GM21528 (cell line): ENCODE results near the gene CCDC185.

Experiments used
- ATAC-seq: cut with Tn5 transposase; IDR thresholded peaks from one replicate; pipeline ENCODE4 v1.9.1; 2021; ENCODE audit warnings: mild to moderate bottlenecking, moderate library complexity; ENCODE audit not compliant: unreplicated experiment, low FRiP score

The CCDC185 gene

DNA sequence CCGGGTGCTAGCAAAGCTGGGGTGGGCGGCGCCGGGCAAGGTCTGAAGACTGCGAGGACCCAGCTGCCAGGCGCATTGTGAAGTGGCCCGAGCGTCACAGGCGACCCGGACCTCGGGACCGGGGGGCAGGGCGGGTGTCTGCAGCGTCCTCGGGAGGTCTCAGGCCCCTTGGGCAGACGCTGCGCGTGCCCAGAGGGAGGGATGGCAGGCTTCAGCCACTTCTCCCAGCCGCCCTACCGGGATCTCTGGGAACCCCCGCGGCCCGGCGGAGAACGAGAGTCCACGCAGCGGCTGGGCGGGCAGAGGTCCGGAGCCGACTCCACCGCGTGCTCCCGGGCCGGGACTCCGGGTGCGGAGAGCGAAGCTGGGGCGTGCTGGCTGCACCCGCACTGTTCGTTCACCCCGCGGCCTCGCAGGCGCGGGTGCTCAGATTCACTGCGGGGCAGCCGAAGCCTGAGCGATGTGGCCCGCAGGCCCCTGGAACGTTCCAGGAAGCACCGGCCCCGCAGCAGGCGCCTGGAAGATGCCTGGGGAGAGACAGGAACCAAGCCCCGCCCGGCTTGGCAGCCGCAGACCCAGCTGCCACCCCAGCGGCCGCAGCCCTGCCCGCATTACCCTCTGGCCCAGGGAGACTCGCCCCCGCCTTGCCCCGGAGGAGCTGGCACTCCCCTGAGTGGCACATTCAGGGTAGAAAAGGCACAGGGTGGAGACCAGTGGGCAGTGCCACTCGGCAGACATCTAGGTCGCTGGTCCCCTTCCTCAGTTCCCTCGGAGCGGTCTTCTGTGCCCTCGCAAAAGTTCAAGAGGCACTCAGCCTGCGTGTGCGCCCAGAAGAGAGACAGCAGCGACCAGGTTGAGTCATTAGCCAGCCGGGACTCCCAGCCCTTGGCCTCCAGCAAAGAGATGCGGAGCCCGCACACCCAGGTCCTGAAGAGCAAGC lies at the start of gene CCDC185:
TSS of gene CCDC185 (plus strand) at position 141 of the 940 bp plus-strand sequence. CDS start at position 202, 61 bp downstream.
- no peak for ATAC-seq

DNA sequence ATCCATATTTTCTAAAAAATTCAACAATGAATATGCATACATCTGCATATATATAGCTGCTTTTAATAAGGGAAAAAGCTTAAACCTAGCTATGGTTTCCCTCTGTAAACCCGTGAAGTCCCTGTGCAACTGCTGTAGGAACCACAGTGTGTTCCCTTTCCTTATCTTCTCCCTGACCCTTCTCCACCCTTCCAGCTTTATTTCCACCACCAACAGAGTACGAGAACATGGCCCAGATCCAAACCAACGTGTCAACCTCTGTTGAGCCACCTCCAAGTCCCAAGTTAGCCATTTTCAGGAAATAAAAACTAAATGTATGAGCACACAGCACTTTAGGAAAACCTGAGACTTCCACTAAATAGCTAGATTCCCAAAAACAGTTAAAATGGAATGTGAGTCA lies 49.5 kb upstream of the CCDC185 start:
- no peak for ATAC-seq

DNA sequence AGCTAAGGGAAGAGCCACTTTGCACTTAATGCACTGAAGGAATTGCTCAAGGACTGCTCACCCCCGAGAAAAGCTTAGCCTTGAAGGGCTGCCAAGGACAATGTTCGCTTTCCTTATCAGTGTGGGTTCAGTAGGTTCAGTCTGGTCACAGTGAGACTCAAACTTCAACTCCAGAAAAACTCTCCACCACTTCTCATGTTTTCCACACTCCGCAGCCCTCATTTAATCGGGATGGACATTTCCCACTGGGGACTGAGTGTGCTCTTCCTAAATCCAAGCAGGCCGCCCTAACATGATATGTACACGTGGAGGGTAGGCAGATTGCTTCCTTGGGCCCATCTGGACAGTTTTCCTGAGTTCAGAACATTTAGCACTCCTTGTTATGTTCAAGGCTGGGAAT lies 48.7 kb upstream of the CCDC185 start:
- no peak for ATAC-seq

DNA sequence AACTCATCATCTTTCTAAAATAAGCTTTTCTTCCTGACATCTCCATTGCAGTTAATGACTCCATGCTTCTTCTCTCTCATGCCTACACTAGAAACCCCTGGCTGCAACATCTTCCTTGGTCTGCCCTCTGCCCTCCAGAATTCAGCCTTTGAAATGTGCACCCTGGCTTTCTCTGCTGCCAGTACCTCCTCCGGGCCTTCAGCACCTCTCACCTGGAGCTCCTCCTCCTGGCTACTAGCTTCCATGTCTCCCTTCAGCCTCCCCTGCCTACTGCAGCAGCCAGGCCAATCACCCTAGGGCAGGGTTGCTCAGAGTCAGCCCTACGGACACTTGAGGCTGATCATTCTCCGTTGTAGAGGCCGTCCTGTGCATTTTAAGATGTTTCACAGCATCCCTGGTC lies 47.5 kb upstream of the CCDC185 start:
- ATAC-seq, result no peak

DNA sequence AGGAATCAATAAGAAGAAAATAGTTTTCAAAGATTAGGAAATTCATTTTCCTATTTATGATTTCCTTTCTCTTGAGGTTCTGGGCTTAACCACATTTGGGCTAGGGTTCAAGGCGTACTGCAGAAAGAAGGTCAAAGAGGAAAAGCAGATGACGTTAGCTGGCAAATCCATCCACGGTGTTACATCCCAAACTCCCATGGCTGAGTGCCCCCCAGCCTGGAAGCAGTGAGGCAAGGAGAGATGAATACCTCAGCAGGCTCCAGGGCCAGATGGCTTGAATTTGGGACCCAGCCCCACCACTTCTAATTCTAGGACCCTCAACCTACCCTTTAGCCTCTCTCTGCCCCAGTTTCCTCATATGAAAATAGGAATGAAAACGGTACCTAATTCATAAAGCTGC lies 46.9 kb upstream of the CCDC185 start:
- no peak for ATAC-seq

DNA sequence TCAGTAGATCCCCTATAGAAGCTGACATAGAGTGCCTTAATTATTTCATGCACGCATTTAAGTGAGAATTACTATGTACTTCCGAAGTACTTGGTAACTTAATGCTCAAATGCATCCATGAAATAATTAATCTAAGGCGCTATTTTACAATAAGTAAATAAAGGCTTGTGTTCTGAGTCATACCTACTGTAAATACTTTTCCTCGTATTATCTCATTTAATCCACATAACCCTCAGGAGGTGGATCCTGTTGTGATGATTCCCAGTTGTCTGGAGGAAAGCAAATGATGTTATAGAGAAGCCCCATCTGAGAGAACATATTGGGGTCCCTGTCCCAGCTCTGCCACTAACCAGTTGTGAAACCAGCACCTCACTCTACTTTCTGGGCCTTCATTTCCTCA lies 45.6 kb upstream of the CCDC185 start:
- no peak for ATAC-seq

DNA sequence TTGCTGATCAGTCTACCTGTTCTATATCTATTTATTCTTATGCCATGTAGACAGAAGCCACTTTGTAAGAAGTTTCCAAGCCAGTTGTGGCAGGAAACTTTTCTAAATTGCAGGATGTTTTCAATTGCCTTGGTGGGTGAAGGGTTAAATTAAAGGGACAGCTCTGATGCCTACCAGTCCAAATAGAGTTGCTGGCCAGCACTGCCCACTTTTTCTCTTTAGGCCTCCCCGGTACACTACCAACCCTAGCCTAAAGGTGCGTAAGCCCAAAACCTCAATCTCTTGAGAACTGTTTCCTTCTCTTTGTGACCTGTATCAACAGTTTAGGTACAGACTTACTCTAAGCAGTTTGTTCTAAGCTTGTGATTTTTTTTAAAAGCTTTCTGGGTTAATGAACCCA lies 44.8 kb upstream of the CCDC185 start:
- no peak for ATAC-seq

DNA sequence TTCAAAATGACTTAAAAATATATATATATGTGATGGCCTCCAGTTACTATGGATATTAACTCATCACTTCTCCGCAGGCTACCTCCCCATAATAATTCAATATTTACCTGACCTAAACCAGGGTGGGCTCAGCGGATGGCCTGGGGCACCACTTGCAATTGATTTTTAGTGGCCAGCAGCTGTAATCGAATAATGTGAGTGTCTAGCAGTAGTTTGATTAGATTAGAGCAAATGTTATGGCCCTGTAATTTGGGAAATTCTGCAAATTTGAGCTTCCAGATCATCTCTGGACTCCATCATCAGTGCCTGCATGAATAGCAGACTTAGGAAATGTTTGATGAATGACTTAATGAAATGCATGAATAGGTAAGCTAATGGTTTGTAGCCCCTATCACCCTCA lies 44.0 kb upstream of the CCDC185 start:
- no peak for ATAC-seq

DNA sequence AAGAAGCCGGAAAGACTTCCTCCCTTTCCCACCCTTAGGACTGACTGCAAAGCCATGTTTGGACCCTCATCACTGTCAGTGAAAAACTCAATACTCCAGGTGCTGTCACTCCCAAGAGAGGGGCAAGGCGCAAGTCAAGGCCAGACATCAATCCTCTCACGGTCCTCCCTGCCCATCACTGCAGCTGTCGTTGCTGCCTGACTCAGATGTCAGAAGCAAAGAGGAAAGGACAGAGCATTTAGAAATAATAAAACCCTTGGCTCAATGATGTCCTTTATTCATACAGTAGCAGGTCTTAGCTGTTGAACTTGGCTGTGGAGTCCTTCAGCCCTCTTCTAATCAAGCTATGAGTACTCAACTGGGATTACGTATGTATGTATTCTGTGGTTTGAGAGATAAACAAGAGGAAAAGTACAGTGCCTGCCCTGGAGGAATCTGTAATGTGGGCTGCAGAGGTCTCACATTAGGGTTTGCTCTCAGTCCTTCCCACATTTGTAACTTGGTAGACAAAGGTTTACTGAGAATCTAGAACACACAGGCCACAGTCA lies 42.8 kb upstream of the CCDC185 start:
- no peak for ATAC-seq

DNA sequence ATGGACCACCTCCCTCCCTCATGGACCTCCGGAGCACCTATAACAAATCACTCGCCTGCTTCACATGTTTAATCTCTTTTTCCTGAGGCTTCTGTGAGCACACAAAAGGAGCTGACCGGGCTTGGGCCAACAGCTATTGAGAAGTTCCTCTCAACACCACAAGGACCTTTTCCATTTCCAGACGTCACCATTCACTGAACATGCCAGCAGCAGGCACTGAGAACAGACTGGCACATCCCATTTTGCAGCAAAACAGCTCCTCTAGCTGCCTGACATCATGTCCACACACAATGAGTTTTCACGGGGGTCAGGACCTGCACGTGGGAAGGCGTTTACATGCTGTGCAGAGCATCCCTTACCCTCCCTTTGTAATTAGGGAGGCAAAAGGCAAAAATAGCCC lies 40.3 kb upstream of the CCDC185 start:
- ATAC-seq, result no peak

DNA sequence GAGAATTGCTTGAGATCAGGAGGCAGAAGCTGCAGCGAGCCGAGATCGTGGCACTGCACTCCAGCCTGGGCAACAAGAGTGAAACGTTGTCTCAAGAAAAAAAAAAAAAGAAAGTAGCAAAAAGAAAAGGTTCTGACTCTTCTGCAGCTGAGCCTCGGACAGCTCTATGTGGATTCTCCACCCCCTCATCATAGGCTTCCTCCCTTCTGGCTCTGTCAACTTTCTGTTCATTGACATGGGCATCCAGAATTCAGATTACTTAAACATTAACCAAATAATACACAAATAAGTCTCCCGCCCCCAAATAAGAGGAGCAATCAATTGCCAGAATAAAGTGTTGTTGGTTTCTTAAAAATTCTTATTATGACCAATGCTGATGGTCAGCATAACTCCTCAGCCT lies 39.3 kb upstream of the CCDC185 start:
- ATAC-seq, result no peak

DNA sequence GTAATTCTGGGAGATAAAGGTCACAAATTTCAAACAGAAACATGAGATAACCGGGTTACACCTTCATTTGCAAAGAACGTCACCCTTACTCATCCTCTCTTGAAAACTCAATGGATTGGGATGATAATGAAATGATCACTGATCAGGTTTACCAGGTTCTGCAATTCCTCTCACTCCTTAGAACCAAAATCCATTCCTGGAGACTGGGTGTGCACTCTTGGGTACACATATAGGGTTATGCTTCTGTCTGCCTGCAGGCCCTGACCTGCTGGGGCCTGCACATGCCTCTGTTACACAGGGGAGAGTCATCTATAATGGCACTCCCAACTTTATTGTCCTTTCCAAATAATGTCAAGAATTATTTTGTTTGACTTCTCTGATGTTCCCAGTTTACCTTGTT lies 37.5 kb upstream of the CCDC185 start:
- no peak for ATAC-seq

DNA sequence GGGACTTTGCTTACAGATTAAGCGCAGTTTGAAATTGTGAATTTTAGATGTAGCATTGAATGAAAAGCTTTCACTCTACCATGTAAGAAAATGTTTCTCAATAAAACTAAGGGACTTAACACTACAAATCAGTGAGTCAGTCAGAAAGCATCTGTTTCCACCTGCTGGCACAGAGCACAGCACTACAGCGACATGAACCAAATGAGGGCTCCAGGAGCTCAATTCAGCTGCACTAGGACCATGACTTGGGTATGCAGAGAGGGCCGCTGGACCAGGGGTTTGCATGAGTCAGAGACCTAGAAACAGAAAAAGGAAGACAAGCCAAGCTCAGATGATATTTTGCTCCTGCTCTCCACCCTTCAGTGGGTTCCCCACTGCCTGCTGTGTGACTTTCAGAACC lies 34.4 kb upstream of the CCDC185 start:
- ATAC-seq, result no peak

DNA sequence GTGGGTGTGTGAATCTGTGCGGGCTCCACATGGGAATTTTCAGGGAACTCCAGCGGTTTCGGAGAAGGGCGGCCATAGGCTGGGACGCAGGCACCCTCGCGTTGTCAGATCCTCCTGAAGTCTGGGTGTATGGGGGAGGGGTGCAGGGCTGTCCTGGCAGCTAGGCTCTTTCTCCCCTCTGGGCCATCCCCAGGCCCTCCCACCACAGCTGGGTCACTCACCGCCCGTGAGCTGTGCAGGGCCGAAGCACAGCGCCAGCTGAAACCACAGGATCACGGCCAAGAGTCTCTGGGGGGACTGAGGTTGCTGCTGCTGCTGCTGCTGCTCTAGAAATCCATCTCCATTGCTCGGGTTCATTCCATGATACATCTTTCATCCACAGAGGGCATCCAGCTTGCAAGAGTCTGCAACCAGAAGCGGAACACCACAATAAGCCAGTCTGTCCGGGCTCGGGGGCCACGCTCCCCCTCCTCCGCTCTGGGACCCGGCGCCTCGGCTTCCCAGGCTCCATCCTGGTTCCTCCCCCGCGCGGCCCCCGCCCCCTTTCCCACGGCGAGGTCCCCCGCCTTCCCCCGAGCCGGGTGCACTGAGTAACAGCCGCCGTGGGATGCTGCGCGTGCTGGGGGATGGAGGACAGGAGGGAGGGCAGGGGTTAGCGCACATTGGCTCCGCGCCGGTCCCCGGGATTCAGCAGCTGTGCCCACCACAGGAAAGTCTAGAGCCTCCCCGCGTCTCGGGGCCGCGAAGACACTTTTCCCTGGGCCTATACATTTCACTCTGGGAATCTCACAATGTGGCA lies 30.0 kb upstream of the CCDC185 start:
- no peak for ATAC-seq

DNA sequence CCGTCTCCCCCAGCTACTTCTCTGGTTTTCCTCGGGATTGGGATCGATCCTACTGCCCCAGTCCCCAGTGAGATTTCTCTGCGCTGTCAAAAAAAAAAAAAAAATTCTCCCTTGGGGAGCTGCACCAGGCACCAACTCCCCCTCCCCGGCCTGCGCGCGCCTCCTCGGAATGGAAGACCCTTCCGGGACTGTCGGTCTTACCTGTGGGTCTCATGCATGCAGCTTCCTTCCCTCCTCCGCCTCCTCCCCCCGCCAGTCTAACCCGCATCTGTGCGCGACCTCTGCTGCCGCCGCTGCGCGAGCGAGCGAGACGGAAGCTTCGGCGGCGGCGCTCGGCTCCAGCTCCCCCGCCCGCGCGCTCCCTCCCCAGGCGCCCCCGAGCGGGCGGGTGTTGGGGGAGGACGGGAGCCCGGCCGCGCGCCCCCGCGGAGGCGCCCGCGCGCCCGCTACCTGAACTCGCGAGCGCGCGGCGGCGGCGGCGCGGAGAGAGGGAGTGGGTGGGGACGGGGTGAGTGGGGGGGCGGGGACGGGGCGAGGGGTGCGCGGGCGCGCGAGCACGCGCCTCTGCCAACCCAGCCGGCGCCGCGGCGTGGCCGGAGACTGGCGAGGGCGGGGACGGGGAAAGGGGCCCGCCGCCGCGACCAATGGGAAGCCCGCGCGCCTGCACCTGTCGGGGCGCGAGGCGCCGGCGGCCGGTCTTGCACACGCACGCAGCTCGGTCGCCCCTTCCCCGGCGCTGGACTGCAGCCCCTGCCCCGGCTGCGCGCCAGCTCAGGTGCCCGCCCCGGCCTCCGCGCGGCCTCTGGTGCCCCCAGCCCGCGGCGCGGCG lies 29.1 kb upstream of the CCDC185 start, which contains the start of gene SUSD4:
TSS of gene SUSD4 (minus strand) at position 321 of the 829 bp plus-strand sequence. CDS start 751 bp downstream, outside the sequence.
- no peak for ATAC-seq

DNA sequence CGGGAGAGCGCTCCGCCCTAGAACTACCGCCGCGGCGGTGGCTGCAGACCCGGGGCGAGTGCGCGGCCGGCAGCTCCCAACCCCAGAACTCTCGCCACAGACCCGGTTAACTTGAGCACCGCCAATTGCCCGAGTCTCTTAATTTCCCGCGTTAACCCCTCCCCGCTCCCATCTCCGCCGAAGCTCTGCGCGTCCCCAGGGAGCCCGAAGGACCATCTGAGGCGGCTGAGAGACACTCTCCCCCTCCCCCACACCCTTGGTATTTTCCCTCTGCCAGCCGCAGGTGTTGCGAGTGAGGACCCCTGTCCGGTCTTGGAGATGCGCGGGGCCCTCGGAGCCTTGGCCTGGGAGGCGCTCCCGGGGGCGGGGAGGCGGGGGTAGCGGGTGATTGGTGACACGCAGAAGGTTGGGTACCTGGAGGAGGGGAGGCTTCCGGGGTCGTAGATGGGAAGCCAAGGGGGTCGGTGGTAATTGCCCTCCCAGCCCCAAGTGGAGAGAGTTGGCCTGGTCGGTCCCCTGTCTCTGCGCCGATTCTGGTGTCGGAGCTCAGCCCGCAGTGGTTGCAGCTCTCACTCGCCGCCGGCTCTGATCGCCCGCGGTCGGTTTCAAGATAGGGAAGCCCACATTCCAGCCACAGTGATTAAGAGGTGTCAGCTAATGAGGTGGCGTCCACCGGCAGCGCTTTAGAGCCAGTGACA lies 28.4 kb upstream of the CCDC185 start:
- ATAC-seq, result no peak

DNA sequence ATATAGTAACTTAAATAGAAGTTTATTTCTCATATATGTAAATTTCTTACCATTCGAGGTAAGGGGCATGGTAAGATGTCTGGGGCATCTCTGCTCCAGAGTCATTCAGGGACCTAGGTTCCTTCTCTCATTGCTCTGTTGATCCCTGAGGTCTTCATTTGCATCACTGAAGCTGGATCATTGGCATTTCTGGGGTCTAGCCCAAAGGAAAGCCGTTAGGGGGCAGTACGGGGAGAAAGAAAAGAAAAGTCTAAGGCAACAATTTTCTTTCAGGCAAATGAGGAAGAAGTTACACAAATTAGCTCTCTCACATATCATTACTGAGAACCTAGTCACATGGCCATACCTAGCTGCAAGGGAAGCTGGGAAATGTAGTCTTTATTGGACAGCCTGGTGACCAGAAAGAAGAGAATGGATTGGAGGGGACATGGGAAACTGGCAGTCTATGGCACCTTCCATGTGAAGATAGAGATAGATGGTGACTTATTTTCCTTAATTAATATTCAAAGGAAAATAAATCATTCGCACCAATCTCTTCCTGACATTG lies 19.1 kb upstream of the CCDC185 start:
- no peak for ATAC-seq

DNA sequence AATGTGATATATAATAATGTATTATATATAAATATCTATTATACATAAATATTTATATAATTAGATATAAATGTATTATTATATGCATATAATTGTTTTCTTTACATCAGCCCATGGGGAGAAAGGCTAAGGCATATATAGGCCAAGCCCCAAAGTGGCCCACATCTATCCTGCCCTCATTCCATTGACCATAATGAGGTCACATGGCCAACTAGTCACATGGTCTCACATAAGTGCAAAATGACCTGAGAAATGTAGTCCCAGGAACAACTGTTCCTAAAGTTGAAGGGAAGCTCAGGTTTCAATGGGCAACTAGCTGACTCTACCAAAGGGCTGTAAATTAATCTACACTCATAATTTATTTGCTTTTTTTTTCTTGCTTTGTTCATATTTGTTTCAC lies 14.5 kb upstream of the CCDC185 start:
- ATAC-seq, result no peak

DNA sequence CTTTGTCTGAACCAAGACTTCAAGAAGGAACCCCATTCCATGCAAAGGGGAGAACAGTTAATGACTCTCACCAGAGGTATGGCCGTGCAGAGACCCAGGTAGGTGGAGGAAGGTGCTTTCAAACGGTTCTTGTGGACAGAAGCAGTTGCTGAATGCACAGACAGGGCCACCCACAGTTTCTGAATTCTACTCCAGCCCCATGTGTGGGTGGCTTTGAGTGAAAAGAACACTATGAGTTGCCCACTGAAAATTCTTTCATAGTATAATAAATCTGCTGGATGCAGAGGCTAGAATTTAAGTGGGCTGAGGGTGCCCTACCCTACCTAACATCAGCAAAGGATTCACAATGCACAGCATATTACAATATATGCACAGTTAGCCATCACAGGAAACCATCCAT lies 7.2 kb upstream of the CCDC185 start:
- no peak for ATAC-seq
